Retinal pigment epithelial cell (primary cell): Measurements from ENCODE around the gene HSBP1.

Experiments
- DNase-seq: peaks from one replicate; pipeline ENCODE4 v3.0.0-alpha.2; 2010; ENCODE audit warnings: low read depth
- H3K4me3 ChIP-seq: 2 replicates; pipeline ENCODE4 v1.5.1; 2011; ENCODE audit warnings: mild to moderate bottlenecking, low read length, control low read depth, moderate library complexity
- TF ChIP-seq, protein P1 (sequence below): conservative IDR thresholded peaks from 2 replicates; pipeline ENCODE4 v1.5.1; 2011; ENCODE audit warnings: low read depth, low read length, control low read depth, inconsistent platforms

HSBP1 gene

DNA sequence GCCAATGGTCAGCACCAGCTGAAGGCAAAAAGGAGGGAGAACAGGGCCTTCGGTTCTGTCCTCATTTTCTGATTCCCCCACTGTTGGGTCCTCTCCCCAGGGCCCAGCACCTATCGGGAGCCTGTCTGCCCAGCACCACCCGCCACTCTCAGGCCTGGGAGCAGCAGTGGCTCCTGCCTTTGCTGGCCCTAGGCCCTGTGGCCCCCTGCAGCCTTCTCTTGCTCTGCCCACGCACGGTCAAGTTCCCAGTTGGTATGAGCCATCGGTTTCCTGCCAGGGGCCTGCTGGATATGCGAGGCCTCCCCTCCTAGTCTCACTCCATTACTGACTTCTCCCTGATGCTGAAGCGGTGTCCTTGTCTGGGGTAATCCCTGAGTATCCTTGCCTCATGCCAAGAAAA is 37.5 kb downstream of the HSBP1 start:
- no peak for DNase-seq
- TF ChIP-seq, protein P1, sequence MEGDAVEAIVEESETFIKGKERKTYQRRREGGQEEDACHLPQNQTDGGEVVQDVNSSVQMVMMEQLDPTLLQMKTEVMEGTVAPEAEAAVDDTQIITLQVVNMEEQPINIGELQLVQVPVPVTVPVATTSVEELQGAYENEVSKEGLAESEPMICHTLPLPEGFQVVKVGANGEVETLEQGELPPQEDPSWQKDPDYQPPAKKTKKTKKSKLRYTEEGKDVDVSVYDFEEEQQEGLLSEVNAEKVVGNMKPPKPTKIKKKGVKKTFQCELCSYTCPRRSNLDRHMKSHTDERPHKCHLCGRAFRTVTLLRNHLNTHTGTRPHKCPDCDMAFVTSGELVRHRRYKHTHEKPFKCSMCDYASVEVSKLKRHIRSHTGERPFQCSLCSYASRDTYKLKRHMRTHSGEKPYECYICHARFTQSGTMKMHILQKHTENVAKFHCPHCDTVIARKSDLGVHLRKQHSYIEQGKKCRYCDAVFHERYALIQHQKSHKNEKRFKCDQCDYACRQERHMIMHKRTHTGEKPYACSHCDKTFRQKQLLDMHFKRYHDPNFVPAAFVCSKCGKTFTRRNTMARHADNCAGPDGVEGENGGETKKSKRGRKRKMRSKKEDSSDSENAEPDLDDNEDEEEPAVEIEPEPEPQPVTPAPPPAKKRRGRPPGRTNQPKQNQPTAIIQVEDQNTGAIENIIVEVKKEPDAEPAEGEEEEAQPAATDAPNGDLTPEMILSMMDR: no peak
- H3K4me3 ChIP-seq: no peak overlapping the region

DNA sequence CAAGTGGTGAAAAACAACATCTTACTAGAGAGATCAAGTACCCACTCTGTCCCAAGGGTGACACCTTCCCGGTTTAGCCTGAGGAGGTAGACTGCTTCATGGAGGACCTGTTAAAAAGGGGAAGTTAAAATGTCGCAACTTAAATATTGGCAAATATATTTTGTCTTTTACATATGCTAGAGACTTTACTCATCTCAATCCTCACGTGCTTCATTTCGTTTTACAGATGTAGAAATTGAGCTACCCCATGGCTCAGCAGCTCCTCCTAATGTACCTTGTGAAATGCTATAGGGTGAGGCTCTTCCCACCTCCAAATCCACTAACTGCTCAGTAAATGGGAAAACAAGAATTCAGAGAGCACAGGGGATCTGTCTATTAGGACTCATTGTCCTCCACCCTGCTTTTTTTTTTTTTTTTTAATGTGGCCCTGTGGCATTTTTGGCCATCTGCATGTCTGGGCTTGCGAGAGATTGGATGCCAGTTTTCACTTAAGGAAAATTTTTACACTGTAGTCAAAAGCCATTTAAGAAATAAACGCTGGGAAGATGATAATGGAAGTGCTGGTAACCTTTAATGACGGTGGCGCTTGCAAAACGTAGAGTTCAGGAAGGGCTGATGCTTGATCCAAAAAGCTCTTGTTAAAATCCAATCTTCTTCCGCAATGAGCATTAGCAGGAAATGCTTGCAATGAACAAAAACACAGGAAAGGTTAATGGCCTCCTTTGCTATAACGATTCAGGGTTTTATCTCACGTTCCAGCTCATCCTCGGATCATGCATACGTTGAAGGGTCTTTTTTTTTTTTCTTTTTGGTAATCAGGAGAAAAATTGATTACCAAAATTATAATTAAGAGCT is 39.8 kb downstream of the HSBP1 start:
- no peak overlapping the region for H3K4me3 ChIP-seq
- DNase-seq: no peak
- TF ChIP-seq, protein P1: no peak

DNA sequence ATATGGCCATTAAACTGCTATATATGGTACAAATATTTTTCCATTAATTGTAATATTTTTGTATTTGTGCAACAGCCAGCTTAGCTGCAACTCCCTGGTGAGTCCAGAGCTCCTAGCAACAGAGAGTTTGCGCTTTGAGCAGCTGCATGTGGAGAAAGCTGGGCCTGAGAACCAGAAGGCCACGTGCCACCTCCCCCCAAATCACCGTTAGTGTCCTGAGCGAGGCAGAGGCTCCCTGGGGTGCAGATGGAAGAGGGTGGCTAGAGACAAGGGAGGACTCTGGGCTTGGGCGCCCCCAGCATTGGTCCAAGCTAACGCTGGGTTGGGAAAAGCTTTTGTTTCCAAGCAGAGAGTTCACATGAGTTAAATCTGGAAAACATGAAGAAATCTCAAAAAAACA is 41.6 kb downstream of the HSBP1 start:
- no peak for DNase-seq
- H3K4me3 ChIP-seq: no peak overlapping the region
- TF ChIP-seq, protein P1: no peak

DNA sequence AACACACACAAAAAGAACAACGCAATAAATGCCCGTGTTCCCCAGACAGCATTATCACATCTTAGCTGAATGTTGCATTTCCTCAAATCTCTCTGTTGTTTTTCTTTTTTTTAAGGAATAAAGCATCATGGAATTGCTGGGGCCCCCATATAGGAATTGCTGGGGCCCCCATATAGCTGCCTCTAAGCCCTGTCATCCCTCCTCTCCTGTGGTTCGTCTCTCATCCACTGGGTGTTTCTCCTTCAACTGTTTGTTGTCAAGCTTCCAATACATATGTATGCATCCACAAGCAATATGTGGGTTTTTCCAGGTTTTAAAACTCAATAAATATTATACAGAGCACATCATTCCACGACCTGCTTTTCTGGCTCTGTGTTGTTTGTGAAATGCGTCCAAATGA is 43.2 kb downstream of the HSBP1 start:
- DNase-seq: no peak
- TF ChIP-seq, protein P1: no peak
- H3K4me3 ChIP-seq: no peak overlapping the region

DNA sequence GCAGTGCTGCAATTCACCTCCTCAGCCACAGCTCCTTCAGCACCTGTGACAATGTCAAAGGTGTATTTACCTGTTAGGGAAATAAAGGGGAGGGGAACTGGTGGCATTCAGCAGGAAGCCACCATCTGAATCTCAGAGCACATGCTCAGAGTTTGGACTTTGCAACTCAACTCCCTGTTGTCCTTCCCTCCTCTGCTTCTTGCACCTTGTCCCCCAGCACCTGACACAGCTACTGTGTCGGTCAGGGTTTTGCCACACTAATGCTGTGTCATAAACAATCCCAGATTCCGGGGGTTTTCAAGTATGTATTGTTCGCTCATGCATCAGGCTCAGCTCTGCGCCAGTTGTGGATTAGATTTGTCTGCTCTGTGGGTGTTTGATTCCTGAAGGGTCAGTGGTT is 43.7 kb downstream of the HSBP1 start:
- DNase-seq: no peak
- TF ChIP-seq, protein P1: no peak
- H3K4me3 ChIP-seq: no peak overlapping the region

DNA sequence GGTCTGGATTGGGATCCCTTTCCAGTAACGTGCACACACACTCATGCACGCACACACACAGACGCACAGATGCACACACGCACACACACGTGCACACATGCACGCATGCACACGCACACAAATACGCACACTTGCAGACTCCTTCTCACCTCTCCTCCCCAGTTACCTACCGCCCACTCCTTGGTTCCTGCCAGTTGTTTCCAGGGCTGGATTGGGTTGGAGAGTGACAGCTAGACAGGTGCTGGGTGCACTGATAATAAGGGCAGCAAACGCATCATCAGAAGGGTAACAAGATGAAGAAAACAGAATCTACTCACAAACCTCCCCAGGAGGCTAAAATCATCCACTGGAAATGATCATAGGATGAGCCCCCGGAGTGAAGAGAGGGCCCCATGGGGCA is 45.0 kb downstream of the HSBP1 start:
- no peak overlapping the region for H3K4me3 ChIP-seq
- no peak for DNase-seq
- TF ChIP-seq, protein P1: no peak

DNA sequence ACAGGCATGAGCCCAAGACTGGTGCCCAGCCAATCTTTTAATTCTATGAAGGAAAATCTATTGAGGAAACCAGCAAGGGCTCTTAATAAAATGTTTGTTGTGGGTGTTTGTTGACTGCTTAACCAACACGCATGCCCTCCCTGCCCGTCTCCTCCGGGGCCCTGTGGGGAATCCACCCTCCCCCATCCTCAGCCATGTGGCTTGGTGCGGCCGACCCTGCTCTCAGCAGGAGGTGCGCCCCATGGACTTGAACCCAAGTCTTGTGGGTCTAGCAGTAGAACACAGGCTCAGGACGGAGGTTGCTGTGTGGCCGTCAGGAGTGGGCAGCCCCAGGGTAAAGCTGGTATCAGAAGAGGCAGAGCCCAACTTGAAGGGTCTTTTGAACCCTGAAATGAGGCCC is 46.1 kb downstream of the HSBP1 start:
- H3K4me3 ChIP-seq: no peak overlapping the region
- TF ChIP-seq, protein P1: no peak
- no peak for DNase-seq
